HK-2 (cell line): ENCODE results near the gene DDX43.
"Not testable (repeated sequence)": the region's sequence is repeated elsewhere in the genome, so short reads cannot be mapped to it uniquely, and the experiment has no call there.

Source experiments
- DNase-seq: peaks from one replicate; pipeline ENCODE4 v3.0.0-alpha.2; 2018; ENCODE audit not compliant: unreplicated experiment

DDX43 gene

DNA sequence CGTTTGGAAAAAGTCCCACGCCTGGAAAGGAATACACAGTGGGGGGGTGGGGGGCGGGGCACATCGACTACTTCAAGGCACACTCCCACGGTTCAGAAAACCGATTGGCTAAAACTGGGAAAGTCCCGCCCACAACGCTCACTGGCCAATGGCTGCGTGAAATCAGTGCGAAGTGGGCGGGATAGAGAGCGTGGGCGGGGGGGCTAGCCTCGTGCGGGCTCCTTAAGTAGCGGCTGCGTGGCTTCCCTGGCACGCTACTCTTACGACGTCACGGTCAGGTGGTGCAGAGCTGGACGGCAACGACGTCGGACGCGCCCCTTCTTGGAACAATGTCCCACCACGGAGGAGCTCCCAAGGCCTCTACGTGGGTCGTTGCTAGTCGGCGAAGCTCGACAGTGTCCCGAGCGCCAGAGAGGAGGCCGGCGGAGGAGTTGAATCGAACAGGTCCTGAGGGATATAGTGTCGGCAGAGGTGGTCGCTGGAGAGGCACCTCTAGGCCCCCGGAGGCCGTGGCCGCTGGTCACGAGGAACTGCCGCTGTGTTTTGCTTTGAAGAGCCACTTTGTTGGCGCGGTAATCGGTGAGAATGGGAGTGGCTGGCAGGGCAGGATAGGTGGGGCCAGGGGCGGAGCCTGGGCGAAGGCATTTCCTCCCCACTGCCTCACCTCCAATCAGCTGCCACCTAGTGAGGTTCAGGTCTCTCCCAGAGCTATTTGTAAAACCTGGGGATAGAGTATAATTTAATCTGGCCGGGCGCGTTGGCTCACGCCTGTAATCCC, at the start of gene DDX43:
TSS of gene DDX43 (plus strand) at position 252 of the 778 bp plus-strand sequence. CDS start at position 330, 78 bp downstream.
- DNase-seq: no peak

DNA sequence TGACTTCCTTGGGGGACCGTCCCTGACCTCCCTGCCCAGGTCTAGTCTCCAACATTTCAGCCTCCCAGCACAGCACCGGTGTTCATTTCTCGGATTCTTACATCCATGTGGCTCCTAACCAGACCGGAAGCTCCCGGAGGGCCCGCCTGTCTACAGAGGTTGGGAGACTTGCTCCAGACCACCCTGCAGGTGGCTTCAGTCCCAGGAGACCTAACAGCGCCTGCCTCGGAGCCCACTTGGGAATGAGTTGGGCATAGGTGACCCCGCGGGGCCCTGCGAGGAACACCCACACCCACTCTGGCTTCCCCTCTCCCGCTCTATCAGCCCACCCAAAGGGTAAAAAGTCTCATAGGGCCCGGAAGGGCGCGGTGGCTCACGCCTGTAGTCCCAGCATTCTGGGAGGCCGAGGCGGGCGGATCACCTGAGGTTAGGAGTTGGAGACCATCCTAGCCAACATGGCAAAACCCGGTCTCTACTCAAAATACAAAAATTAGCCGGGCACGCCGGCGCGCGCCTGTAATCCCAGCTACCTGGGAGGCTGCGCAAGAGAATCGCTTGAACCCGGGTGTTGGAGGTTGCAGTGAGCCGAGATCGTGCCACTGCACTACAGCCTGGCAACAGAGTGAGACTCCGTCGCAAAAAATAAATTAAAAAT, 46.0 kb upstream of the DDX43 start:
- DNase-seq: no peak

- DNase-seq: no peak
Observed at GRCh38 chr6:73349311-73349710, 45.3 kb upstream of the DDX43 start.

GRCh38 chr6:73353636-73354593, 40.7 kb upstream of the DDX43 start, which contains the start of gene DPPA5:
Gene DPPA5, minus strand, starts transcription at chr6:73354276. Its CDS starts 51 bp downstream, at chr6:73354225.
- no peak for DNase-seq

- DNase-seq: no peak
Observed at GRCh38 chr6:73362358-73362757, 32.3 kb upstream of the DDX43 start, which contains the start of gene KHDC3L. Gene KHDC3L, plus strand, starts transcription at chr6:73362658. Its CDS starts 72 bp downstream, at chr6:73362730.

DNA sequence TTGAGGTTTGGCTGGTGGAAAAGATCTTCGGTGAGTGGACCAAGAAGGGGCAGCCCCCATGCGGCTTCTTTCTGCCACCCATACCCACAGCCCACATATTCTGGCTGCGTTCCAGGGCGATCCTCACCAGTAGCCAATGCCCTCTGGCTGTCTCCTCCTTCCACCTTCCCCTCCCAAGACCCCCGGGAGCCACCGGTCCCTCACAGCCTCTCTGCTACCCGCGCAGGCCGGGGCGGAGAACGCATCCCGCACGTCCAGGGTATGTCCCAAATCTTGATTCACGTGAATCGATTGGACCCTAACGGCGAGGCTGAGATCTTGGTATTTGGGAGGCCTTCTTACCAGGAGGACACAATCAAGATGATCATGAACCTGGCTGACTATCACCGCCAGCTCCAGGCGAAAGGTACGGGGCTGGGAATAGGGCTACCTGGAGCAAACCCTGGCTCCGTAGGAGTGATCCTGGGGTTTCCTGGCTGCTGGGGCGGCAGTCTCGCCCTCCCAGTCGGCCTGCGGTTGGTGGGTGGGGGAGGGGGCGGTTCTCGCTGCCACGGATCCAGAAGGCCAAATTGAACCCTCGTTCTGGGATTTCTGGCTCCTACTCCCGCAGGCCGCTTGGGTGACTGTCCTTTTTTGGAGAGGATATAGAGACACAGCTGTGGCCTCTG, 31.6 kb upstream of the DDX43 start:
- no peak for DNase-seq

DNA sequence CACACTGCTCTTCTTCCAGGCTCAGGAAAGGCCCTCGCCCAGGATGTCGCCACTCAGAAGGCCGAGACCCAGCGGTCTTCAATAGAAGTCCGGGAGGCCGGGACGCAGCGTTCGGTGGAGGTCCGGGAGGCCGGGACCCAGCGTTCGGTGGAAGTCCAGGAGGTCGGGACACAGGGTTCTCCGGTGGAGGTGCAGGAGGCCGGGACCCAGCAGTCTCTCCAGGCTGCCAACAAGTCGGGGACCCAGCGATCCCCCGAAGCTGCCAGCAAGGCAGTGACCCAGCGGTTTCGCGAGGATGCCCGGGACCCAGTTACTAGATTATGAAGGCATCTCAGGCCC, 31.1 kb upstream of the DDX43 start:
- DNase-seq: no peak

GRCh38 chr6:73364121-73364520, 30.5 kb upstream of the DDX43 start:
- no peak for DNase-seq

DNA sequence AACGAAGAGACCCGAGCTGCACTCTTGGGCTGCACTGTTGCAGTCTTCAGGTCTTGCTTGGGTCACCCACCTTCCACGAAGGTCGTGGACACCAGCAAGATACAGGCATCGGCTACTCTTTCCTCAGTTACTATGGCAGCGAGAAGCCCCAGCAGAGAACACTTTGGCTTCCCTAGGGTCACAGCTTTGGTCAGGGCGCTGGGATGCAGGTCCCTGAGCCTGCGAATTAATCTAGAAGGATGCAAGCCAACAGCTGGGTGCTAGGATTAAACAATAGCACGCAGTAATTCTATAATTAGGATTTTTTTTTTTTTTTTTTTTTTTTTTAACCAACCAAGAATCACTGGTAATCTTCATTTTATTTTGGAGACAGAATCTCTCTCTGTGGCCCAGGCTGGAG, 30.1 kb upstream of the DDX43 start:
- no peak for DNase-seq

DNA sequence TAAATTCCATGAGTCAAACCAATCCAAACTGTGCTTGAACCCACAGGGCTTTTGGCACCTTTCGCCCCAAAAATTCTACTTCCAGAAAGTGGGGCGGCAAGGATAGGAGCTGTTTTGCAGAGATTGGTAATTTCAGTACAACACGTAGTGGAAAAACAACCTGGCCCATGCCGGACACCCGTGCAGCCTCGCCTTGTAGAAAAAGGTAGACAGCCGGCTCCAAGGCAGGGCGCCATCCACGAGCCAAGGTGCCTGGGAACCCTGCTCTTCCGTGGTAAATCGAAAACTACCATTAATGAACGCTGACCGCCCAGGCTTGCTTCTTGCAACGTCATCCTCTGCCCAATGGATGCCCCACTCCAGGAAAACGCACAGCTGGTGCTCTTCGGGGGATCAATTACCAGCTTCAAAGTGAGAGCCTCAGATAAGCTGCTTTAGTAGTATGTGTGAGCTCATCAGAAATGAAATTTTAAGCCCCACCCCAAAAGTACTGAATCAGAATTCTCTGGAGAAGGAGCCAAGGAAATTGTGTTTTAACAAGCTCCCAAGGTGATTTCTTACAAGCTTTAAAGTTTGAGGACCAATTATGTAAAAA, 26.8 kb upstream of the DDX43 start:
- no peak for DNase-seq

GRCh38 chr6:73368675-73369074, 26.0 kb upstream of the DDX43 start:
- no peak for DNase-seq

- DNase-seq: no peak
Observed at GRCh38 chr6:73369157-73369556, 25.5 kb upstream of the DDX43 start.

DNA sequence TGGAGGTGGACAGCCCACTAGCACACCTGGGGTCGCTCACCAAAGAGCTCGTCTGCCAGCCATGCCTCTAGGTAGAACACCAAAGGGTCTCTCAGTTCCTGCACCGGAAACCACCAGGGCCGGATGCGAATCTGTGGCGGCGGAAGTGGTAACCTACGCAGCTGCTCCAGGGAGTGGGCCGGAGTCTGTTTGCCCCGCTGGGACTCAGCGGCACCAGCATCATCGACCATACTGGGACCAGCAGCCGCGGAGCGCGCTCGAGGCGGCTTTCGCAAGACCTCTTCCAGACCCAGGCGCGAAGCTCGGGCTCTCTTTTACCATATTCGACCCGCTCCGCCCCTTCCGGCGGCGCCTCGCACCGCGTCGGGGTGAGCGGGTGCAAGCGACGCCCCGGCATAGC, 25.1 kb upstream of the DDX43 start, which contains the start of gene OOEP:
TSS of gene OOEP (minus strand) at position 335 of the 400 bp plus-strand sequence. CDS start at position 230, 105 bp downstream.
- no peak for DNase-seq

- DNase-seq: no peak
Observed at GRCh38 chr6:73371984-73372383, 22.6 kb upstream of the DDX43 start.

DNA sequence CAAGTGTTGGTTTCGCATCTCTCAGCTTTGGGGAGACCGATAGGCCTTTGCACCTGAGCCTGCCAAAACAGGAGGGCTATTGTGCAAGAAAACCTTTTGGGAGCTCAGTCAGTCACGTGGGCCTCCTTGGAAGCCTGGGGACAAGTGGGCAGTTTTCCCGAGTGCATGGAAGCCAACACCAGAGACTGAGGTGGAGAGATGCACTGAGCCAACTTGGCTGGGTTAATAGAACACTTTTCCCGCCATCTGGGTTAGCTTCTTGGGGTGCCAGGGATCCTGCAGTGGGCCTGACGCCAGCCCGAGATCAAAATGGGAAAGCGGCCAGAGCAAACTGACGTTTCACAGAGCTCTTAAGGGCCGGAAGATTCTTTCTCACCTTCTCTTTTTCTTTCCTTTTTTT, 22.1 kb upstream of the DDX43 start:
- DNase-seq: no peak

DNA sequence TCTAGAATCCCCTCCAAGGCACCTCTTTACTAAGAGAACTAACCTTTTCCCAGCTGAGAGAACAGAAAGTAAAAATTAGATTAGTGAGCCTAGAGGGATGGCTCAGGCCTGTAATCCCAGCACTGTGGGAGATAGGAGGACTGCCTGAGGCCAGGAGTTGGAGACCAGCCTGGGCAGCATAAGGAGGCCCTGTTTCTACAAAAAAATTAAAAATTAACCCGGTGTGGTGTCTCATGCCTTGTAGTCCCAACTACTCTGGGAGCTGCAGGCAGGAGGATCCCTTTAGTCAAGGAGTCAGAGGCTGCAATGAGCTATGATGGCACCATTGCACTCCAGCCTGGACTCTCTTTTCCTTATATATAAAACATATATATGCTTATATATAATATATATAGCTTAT, 19.4 kb upstream of the DDX43 start:
- peak; percentile 30 for DNase-seq

- DNase-seq: no peak
Observed at GRCh38 chr6:73377225-73377624, 17.4 kb upstream of the DDX43 start.

GRCh38 chr6:73381531-73381930, 13.1 kb upstream of the DDX43 start:
- not testable (repeated sequence) for DNase-seq

DNA sequence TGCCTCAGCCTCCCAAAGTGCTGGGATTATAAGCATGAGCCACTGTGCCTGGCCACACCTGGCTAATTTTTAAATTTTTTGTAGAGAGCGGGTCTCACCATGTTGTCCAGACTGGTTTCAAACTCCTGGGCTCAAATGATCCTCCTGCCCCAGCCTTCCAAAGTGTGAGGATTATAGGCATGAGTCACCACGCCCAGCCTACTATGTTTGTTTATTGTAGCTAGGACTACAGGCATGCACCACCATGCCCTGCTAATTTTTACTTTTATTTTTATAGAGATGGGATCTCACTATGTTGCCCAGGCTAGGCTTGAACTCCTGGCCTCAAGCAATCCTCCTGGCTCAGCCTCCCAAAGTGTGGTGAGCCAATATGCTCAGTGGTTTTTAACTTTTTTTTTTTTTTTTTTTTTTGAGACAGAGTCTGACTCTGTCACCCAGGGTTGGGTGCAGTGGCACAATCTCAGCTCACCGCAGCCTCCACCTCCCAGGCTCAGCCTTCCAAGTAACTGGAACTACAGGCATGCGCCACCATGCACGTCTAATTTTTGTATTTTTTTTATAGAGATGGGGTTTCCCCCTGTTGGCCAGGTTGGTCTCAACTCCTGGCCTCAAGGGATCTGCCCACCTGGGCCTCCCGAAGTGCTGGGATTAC, 12.0 kb upstream of the DDX43 start:
- DNase-seq: no peak

GRCh38 chr6:73388433-73388799, 6.2 kb upstream of the DDX43 start:
- DNase-seq: no peak
